ENCODE data around the gene ITPRIPL1. TPM values are rescaled to one million over a fixed set of nuclear protein-coding genes. Genes with fewer than 3 reads are reported as not detected.

The ITPRIPL1 gene
- total and polyA plus RNA-seq, 2 of the 4 experiments (the other 2 are of a cell fraction): 0.84 to 1.1 TPM

DNA sequence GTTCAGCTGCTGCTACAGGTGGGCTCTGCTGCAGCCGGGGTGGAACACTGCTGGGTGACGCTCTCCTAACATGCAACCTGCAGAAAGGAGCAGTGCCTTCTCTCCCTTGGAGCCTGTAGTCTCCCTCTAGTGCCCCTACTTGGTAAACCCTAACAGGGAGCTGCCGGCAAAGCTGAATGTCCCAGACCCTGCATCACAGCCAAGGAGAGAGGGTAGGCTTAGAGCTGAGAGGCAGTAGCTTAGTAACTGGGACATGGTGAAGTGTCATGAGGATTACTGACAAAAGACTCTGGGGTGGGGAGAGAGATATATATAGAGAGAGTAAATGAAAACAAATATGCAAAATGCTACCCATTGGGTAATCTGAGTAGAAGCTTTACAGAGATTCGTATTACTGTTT is 20.3 kb downstream of the ITPRIPL1 start:
- Histone ChIP-seq H4K5ac (ENCODE audit: low read depth, low read length) (no peak overlapping the region), H3K56ac (ENCODE audit: extremely low read depth, insufficient read depth, low read length) (no peak overlapping the region), H3K9ac (ENCODE audit: low read depth, low read length) (no peak overlapping the region), H3K4me2 (ENCODE audit: low read depth, low read length) (no peak overlapping the region), H3K4ac (ENCODE audit: low read depth, low read length) (no peak overlapping the region), H2AK9ac (replicated peaks; ENCODE audit: low read depth, low read length, poor library complexity) (no peak overlapping the region), H3K4me3 (ENCODE audit: insufficient read depth, low read depth, low read length) (no peak overlapping the region), H4K20me1 (ENCODE audit: insufficient read depth, low read length) (no peaks in the 10 kb centered on the region), H2BK5ac (ENCODE audit: low read depth, low read length, poor library complexity, severe bottlenecking) (no peak overlapping the region), H2BK15ac (ENCODE audit: low read depth, low read length) (no peak overlapping the region), H3K14ac (replicated peaks; ENCODE audit: low read depth, low read length) (no peak overlapping the region), H3K23ac (ENCODE audit: low read depth, low read length) (no peak overlapping the region), H3K9me1 (ENCODE audit: insufficient read depth, low read length) (peaks cover 24% of the 10 kb centered on the region), H2BK20ac (ENCODE audit: low read depth, low read length) (no peak overlapping the region), H2AFZ (replicated peaks; ENCODE audit: low read length, poor library complexity) (no peak overlapping the region), H3K4me1 (ENCODE audit: control insufficient read depth, insufficient read depth, low read length) (peaks cover 7% of the 10 kb centered on the region), H2BK120ac (ENCODE audit: low read depth, low read length) (no peak overlapping the region), H3K9me3 (ENCODE audit: control insufficient read depth, insufficient read depth, low read length) (no peaks in the 10 kb centered on the region), H4K8ac (ENCODE audit: low read depth in 2 of 2, low read length in 2 of 2) (no peak overlapping the region), H3K36me3 (ENCODE audit: control insufficient read depth, insufficient read depth, low read length) (peaks cover 4% of the 10 kb centered on the region), H4K91ac (ENCODE audit: insufficient read depth, low read depth, low read length) (no peak overlapping the region), H3K27ac (ENCODE audit: insufficient read depth, low read length) (no peak overlapping the region), H3K79me1 (ENCODE audit: low read depth in 1 of 2, low read length in 2 of 2) (peaks cover 6 to 44% of the 10 kb centered on the region in 2 experiments; a peak in 3 of 4 replicates), H3K27me3 (ENCODE audit: control insufficient read depth, insufficient read depth, low read length) (no peaks in the 10 kb centered on the region), H2AK5ac (ENCODE audit: low read depth, low read length) (no peak overlapping the region), H3K18ac (ENCODE audit: low read depth, low read length) (no peak overlapping the region)
- dilution Hi-C loops (cut with HindIII; ENCODE audit: low sequenced_read_pairs, unreplicated experiment) (no loop called here), in situ Hi-C loops (cut with MboI; ENCODE audit: low sequenced_read_pairs) (no loop called here), intact Hi-C loops (cut with micrococcal nuclease) (no loop called here)
- POLR2A ChIA-PET (ENCODE audit: unreplicated experiment): no interaction called here
- 90% methylated on average over 2 of the region's 4 CpGs; no CpG with 5 or more reads in 1 of the 2 experiments for WGBS, 2 experiments (ENCODE audit: extremely low coverage in 2 of 2, insufficient read length in 1 of 2)
- ATAC-seq (ENCODE audit: low read depth): peak; percentile 24; the same call in 1 of the 2 replicates
- no peak for DNase-seq
- TF ChIP-seq USF2 (IDR thresholded peaks at IDR 0.05; ENCODE audit: low read depth, low read length): no peak
- no peak for TF ChIP-seq SMC3 (IDR thresholded peaks at IDR 0.05; ENCODE audit: low read depth, low read length)
- no peak for TF ChIP-seq CTCF (conservative IDR thresholded peaks at IDR 0.05; ENCODE audit: low read depth, low read length)
- TF ChIP-seq BHLHE40 (IDR thresholded peaks at IDR 0.05; ENCODE audit: low read depth, low read length): no peak
- TF ChIP-seq RCOR1 (IDR thresholded peaks at IDR 0.05; ENCODE audit: insufficient replicate concordance, low read length): no peak
- TF ChIP-seq CHD1 (IDR thresholded peaks at IDR 0.05; ENCODE audit: low read depth, low read length): no peak
- TF ChIP-seq, protein P1, sequence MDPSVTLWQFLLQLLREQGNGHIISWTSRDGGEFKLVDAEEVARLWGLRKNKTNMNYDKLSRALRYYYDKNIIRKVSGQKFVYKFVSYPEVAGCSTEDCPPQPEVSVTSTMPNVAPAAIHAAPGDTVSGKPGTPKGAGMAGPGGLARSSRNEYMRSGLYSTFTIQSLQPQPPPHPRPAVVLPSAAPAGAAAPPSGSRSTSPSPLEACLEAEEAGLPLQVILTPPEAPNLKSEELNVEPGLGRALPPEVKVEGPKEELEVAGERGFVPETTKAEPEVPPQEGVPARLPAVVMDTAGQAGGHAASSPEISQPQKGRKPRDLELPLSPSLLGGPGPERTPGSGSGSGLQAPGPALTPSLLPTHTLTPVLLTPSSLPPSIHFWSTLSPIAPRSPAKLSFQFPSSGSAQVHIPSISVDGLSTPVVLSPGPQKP (IDR thresholded peaks at IDR 0.05; ENCODE audit: borderline replicate concordance, low read depth, low read length): no peak
- no peak for TF ChIP-seq MAFK (IDR thresholded peaks at IDR 0.05; ENCODE audit: low read depth, low read length)
- no peak for TF ChIP-seq POLR2A (IDR thresholded peaks at IDR 0.05; ENCODE audit: low read depth, low read length)
- no peak for TF ChIP-seq RAD21 (IDR thresholded peaks at IDR 0.05; ENCODE audit: low read length)
- no peak for TF ChIP-seq FOS (IDR thresholded peaks at IDR 0.05; ENCODE audit: low read depth, low read length)
- TF ChIP-seq MXI1 (IDR thresholded peaks at IDR 0.05; ENCODE audit: borderline replicate concordance, low read depth, low read length): no peak
- TF ChIP-seq MAZ (IDR thresholded peaks at IDR 0.05; ENCODE audit: borderline replicate concordance, low read depth, low read length): no peak
- CTCF ChIA-PET: interaction anchor here (0.8 kb wide), 1 partner anchor 24 kb away, joined by 3 read pairs; no protein-coding TSS in a partner anchor
- no TSS peak for BruUV-seq (replicated peaks)
